ENCODE measurements around the gene UBE2S.
"Not testable (repeated sequence)": the region's sequence is repeated elsewhere in the genome, so short reads cannot be mapped to it uniquely, and the experiment has no call there.

The UBE2S gene

DNA sequence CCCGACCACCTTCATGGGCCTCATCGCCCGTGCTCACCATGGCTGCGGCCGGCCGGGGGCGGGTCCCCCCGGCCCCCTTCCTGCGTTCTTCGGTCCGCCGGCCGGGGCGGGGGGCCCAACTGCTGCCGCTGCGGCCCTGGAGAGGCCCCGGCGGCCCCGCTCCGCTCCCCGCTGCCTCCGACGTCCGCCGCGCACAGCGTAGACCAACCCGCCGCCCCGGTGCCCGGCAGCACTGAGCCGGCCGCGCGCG, at the start of gene UBE2S:
Gene UBE2S (minus strand): TSS at position 239 of the 250 bp plus-strand sequence. CDS start 199 bp downstream, at position 40.
- H3K9me3 ChIP-seq (ENCODE audit: low read depth, low read length); DNase-seq (ENCODE audit: low read depth, low spot score): not testable (repeated sequence)
- TF ChIP-seq POLR2AphosphoS5 (IDR thresholded peaks at IDR 0.05; ENCODE audit: borderline replicate concordance, low read depth, low read length) = peak; percentile 96
- Histone ChIP-seq H3K9ac (ENCODE audit: insufficient read length) (peak within 1 kb of the TSS; percentile 99), H3K36me3 (ENCODE audit: insufficient read depth, low read length) (peaks cover 39% of the 10 kb centered on the region), H3K27ac (peak within 1 kb of the TSS; percentile 100), H3K4me3 (peak within 1 kb of the TSS; percentile 97)

DNA sequence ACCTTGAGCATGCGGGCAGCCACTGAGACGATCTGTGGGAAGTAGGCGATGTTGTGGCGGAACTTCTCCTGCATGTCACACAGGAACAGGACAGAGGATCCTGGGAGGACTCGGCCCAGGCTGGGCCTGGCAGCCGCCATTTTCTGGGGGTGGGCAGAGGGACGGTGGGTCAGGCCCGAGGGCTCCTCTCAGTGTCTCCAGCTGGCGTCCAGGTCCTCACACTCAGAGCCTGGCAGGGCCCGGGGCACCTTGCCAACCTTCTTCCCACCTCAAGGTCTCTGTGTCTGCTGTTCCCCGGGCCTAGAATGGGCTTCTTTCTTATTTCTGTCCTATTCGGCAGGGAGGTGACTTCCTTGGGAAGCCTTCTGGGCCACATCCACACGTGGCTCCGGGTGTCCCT, 48.8 kb upstream of the UBE2S start:
- Histone ChIP-seq H3K4me3 (no peak overlapping the region), H3K36me3 (ENCODE audit: insufficient read depth, low read length) (no peaks in the 10 kb centered on the region), H3K9me3 (ENCODE audit: low read depth, low read length) (no peaks in the 10 kb centered on the region), H3K9ac (ENCODE audit: insufficient read length) (no peak overlapping the region), H3K27ac (no peak overlapping the region)
- DNase-seq (ENCODE audit: low read depth, low spot score) = no peak
- TF ChIP-seq POLR2AphosphoS5 (IDR thresholded peaks at IDR 0.05; ENCODE audit: borderline replicate concordance, low read depth, low read length) = no peak
- no peak for TF ChIP-seq EZH2 (IDR thresholded peaks at IDR 0.05)

DNA sequence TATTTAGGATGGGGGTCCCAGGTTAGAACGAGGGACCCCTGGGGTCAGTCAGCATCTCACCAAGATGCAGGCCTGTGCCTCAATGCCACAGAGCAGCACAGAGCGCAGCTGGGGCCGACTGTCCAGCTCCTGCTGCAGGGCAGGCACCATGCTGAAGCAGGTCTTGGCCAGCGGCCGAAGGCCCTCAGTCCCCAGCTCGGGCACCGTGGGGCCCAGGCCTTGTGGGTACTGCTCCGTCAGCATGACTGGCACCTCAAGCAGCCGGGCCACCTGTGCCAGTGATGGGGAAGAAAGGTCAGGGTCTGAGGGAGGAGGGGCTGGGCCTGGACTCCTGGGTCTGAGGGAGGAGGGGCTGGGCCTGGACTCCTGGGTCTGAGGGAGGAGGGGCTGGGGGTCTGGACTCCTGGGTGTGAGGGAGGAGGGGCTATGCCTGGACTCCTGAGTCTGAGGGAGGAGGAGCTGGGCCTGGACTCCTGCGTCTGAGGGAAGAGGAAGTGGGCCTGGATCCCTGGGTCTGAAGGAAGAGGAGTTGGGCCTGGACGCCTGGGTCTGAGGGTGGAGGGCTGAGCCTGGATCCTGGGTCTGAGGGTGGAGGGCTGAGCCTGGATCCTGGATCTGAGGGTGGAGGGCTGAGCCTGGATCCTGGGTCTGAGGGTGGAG, 48.1 kb upstream of the UBE2S start:
- Histone ChIP-seq H3K4me3 (no peak overlapping the region), H3K36me3 (ENCODE audit: insufficient read depth, low read length) (no peaks in the 10 kb centered on the region), H3K27ac (no peak overlapping the region), H3K9me3 (ENCODE audit: low read depth, low read length) (no peaks in the 10 kb centered on the region), H3K9ac (ENCODE audit: insufficient read length) (no peak overlapping the region)
- no peak for DNase-seq (ENCODE audit: low read depth, low spot score)
- TF ChIP-seq EZH2 (IDR thresholded peaks at IDR 0.05) (no peak), POLR2AphosphoS5 (IDR thresholded peaks at IDR 0.05; ENCODE audit: borderline replicate concordance, low read depth, low read length) (no peak), FOXP2 (optimal IDR thresholded peaks at IDR 0.05; ENCODE audit: control extremely low read depth, extremely low read length, insufficient read depth) (no peak)

DNA sequence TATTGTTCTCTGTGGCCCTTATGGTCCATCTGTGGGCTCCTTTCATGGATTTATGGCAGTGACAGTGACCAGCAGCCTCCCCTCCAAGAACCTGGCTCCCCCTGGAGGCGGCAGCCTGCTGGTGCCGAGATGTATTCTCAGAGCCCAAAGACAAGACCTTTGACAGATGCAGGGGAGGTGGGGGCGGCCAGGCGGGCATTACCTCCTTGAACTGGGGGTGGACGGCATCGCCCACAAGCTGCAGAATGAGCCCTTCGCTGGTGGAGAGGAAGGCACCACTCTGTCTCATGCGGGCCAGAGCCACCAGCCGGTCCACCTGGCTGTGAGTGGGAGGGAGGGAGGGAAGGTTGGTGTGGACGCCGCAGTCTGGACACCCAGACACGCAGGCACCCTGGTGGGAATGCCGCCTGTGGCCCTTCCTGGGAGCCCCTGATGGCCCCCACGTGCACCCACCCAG, 47.2 kb upstream of the UBE2S start:
- Histone ChIP-seq H3K36me3 (ENCODE audit: insufficient read depth, low read length) (no peaks in the 10 kb centered on the region), H3K27ac (no peak overlapping the region), H3K9me3 (ENCODE audit: low read depth, low read length) (no peaks in the 10 kb centered on the region), H3K4me3 (no peak overlapping the region), H3K9ac (ENCODE audit: insufficient read length) (no peak overlapping the region)
- DNase-seq (ENCODE audit: low read depth, low spot score) = no peak
- TF ChIP-seq POLR2AphosphoS5 (IDR thresholded peaks at IDR 0.05; ENCODE audit: borderline replicate concordance, low read depth, low read length) (no peak), EZH2 (IDR thresholded peaks at IDR 0.05) (no peak), FOXP2 (optimal IDR thresholded peaks at IDR 0.05; ENCODE audit: control extremely low read depth, extremely low read length, insufficient read depth) (no peak)

DNA sequence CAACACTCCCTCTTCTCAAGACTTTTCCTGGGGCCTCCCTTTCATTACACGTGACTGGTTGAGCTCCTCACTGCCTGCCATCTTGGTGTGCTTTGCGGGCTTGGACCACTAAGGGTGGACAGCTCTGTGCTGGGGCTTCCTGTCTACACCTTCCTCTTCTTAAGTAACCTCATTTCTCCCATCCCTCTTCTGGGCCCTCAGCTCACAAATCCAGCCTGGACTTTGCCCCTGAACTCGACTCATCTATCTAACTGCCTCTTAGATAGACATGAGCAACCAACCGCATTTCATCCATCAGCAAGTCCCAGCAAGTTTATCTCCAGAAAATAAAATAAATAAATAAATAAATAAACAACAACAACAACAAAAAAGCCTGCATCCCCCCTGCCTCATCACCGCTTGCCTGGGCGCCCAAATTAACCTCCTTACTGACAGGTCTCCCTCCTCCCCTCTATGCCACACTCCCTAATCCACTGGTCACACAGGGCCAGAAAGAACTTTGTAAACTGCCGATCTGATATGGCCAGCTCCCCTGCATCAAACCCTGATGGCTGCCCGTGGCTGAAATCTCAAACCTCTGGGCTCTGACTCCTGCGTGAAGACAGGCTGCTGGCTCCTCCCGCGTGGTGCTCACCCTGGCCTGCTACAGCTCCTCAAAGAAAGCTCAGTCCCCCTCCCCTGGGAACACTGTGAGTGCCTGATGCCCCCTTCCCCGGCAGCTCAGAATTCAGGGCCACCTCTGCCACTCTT, 46.1 kb upstream of the UBE2S start:
- no peak overlapping the region for H3K4me3 ChIP-seq
- no peak for DNase-seq (ENCODE audit: low read depth, low spot score)

DNA sequence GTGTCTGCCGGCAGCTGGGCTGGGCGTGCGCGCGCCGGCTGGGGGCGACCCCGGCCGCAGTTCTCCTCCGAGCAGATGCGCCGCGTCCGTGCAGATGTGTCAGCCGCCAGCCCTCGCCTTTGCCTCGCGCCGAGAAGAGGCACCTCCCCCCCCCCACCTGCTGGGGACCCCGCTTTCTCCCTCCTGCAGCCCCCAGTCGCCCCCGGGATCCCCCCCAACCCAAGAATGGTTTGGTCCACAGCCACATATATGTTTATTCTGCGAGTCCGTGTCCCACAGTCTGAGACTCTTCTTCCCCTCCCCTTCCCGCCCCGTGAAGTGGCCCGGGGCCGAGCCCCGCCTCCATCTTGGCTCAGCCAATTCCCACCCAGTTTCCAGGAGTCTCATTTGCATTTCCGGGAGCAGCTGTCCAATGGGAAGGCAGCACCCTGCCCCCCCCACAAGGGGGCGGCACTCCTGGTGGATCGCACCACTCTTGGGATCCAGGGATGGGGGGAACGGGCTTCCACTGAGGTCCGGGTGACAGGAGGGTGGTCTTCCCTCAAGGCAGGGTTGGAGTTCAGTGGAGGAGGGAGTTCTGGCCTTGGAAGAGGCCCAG, 45.3 kb upstream of the UBE2S start:
- H3K36me3 ChIP-seq (ENCODE audit: insufficient read depth, low read length) = no peaks in the 10 kb centered on the region
- peak overlapping the region; percentile 78 for H3K4me3 ChIP-seq
- no peak overlapping the region for H3K9ac ChIP-seq (ENCODE audit: insufficient read length)
- H3K9me3 ChIP-seq (ENCODE audit: low read depth, low read length) = no peaks in the 10 kb centered on the region
- H3K27ac ChIP-seq = no peak overlapping the region
- no peak for TF ChIP-seq EZH2 (IDR thresholded peaks at IDR 0.05)
- peak; percentile 49 for TF ChIP-seq FOXP2 (optimal IDR thresholded peaks at IDR 0.05; ENCODE audit: control extremely low read depth, extremely low read length, insufficient read depth)
- TF ChIP-seq POLR2AphosphoS5 (IDR thresholded peaks at IDR 0.05; ENCODE audit: borderline replicate concordance, low read depth, low read length) = peak; percentile 63
- peak; percentile 91 for DNase-seq (ENCODE audit: low read depth, low spot score)

More for the DNA sequence above, 46.1 kb upstream of the UBE2S start:
- no peak for TF ChIP-seq EZH2 (IDR thresholded peaks at IDR 0.05)
- no peak for TF ChIP-seq FOXP2 (optimal IDR thresholded peaks at IDR 0.05; ENCODE audit: control extremely low read depth, extremely low read length, insufficient read depth)
- no peak for TF ChIP-seq POLR2AphosphoS5 (IDR thresholded peaks at IDR 0.05; ENCODE audit: borderline replicate concordance, low read depth, low read length)
- no peak overlapping the region for H3K27ac ChIP-seq
- no peaks in the 10 kb centered on the region for H3K36me3 ChIP-seq (ENCODE audit: insufficient read depth, low read length)
- H3K9me3 ChIP-seq (ENCODE audit: low read depth, low read length) = no peaks in the 10 kb centered on the region
- no peak overlapping the region for H3K9ac ChIP-seq (ENCODE audit: insufficient read length)

DNA sequence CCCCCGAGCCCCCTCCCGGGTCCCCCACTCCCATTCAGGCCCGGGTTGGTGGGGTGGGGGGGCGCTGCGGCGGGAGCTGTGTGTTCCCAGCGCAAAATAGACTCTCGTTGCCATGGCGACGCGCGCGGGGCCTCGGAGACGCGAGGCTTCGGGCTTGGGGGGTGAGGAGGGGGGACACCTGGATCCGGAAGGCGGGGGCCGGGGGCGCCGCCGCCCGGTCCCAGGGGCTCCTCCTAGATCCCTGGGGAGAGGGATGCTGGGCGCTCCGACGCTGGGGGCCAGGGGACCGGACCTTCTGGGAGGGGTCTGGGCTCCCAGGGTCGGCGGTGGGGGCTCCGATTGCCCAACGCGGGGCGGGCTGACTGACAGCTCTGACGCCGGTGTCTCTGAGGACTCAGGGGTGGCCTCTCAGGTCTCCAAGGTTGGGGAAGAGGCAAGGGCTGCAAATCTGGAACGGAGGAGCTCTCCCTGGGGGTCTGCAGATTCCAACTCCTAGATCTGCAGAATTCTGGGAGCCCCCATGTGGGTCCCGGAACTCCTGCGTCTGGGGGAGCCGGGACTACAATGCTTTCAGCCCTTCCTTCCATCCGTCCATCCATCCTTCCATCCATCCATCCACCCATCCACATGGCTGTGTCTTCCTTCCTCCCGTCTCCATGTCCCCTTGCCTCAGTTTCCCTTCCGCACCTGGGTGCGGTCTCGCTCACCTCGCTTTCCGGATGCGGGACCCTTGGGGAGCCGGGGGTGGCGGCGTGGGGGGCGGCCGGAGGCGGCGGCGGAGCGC, 44.6 kb upstream of the UBE2S start:
- DNase-seq (ENCODE audit: low read depth, low spot score) = no peak
- H3K4me3 ChIP-seq = peak overlapping the region; percentile 78
- H3K27ac ChIP-seq = no peak overlapping the region
- H3K36me3 ChIP-seq (ENCODE audit: insufficient read depth, low read length) = no peaks in the 10 kb centered on the region
- no peaks in the 10 kb centered on the region for H3K9me3 ChIP-seq (ENCODE audit: low read depth, low read length)
- TF ChIP-seq FOXP2 (optimal IDR thresholded peaks at IDR 0.05; ENCODE audit: control extremely low read depth, extremely low read length, insufficient read depth) (no peak), EZH2 (IDR thresholded peaks at IDR 0.05) (no peak), POLR2AphosphoS5 (IDR thresholded peaks at IDR 0.05; ENCODE audit: borderline replicate concordance, low read depth, low read length) (no peak)
- H3K9ac ChIP-seq (ENCODE audit: insufficient read length) = peak overlapping the region; percentile 41
